H9 (cell line): Measurements from ENCODE around the gene HDAC1. TPM values are rescaled to one million over a fixed set of nuclear protein-coding genes. Genes with fewer than 3 reads are reported as not detected.

Source experiments
- DNase-seq: peaks from one replicate; pipeline ENCODE4 v3.0.0-alpha.2; 2017
- H2AFZ ChIP-seq: one replicate; pipeline ENCODE4 v1.6.1; 2013; ENCODE audit warnings: mild to moderate bottlenecking, low read length, control low read depth, moderate library complexity
- H2AK5ac ChIP-seq: 2 replicates; pipeline ENCODE4 v1.6.1; 2013; ENCODE audit warnings: low read length, control low read depth, mixed read lengths; ENCODE audit not compliant: insufficient read length
- H2BK120ac ChIP-seq: one replicate; pipeline ENCODE4 v1.6.1; 2013; ENCODE audit warnings: low read depth, mild to moderate bottlenecking, low read length, control low read depth, inconsistent platforms; ENCODE audit not compliant: poor library complexity, severe bottlenecking
- H2BK12ac ChIP-seq: 2 replicates; pipeline ENCODE4 v1.6.1; 2013; ENCODE audit warnings: low read length, control low read depth, mixed read lengths, low read depth; ENCODE audit not compliant: insufficient read length
- H2BK15ac ChIP-seq: 2 replicates; pipeline ENCODE4 v1.6.1; 2013; ENCODE audit warnings: low read depth, low read length, control low read depth
- H2BK20ac ChIP-seq: one replicate; pipeline ENCODE4 v1.6.1; 2013; ENCODE audit warnings: low read depth, mild to moderate bottlenecking, low read length, control low read depth, inconsistent platforms; ENCODE audit not compliant: poor library complexity, severe bottlenecking
- H2BK5ac ChIP-seq: 2 replicates; pipeline ENCODE4 v1.6.1; 2013; ENCODE audit warnings: low read length, control low read depth, mixed read lengths; ENCODE audit not compliant: insufficient read length
- H3K14ac ChIP-seq: 2 replicates; pipeline ENCODE4 v1.6.1; 2013; ENCODE audit warnings: low read length, control low read depth; ENCODE audit not compliant: insufficient read depth
- H3K18ac ChIP-seq: 2 replicates; pipeline ENCODE4 v1.6.1; 2013; ENCODE audit warnings: low read depth, mild to moderate bottlenecking, mixed read lengths, low read length, control low read depth; ENCODE audit not compliant: insufficient read length
- H3K23ac ChIP-seq: 2 replicates; pipeline ENCODE4 v1.6.1; 2013; ENCODE audit warnings: low read length, control low read depth, mixed read lengths, low read depth; ENCODE audit not compliant: insufficient read length
- H3K23me2 ChIP-seq: 2 replicates; pipeline ENCODE4 v1.6.1; 2013; ENCODE audit warnings: low read depth, mild to moderate bottlenecking, mixed read lengths, low read length, control low read depth; ENCODE audit not compliant: insufficient read length, poor library complexity, severe bottlenecking
- H3K27ac ChIP-seq: 2 replicates; pipeline ENCODE4 v1.5.1; 2013; ENCODE audit warnings: low read length, control low read depth, mixed read lengths, low read depth; ENCODE audit not compliant: insufficient read length
- H3K27me3 ChIP-seq: 2 replicates; pipeline ENCODE4 v1.6.1; 2013; ENCODE audit warnings: low read length, control low read depth, inconsistent platforms; ENCODE audit not compliant: insufficient read depth
- H3K4ac ChIP-seq: 2 replicates; pipeline ENCODE4 v1.6.1; 2013; ENCODE audit warnings: low read depth, mild to moderate bottlenecking, control low read depth, inconsistent platforms, low read length, moderate library complexity
- H3K4me1 ChIP-seq: 2 replicates; pipeline ENCODE4 v1.6.1; 2013; ENCODE audit warnings: low read length, control low read depth, inconsistent platforms; ENCODE audit not compliant: insufficient read depth
- H3K4me2 ChIP-seq: 2 replicates; pipeline ENCODE4 v1.6.1; 2013; ENCODE audit warnings: low read length, control low read depth, mixed read lengths; ENCODE audit not compliant: insufficient read length, insufficient read depth
- H3K56ac ChIP-seq: 2 replicates; pipeline ENCODE4 v1.6.1; 2013; ENCODE audit warnings: low read depth, mild to moderate bottlenecking, mixed read lengths, low read length, control low read depth; ENCODE audit not compliant: insufficient read length
- H3K79me1 ChIP-seq: 2 replicates; pipeline ENCODE4 v1.6.1; 2013; ENCODE audit warnings: low read depth, mild to moderate bottlenecking, moderate library complexity, low read length, control low read depth, inconsistent platforms; ENCODE audit not compliant: insufficient read depth, poor library complexity, severe bottlenecking
- H3K79me2 ChIP-seq: 2 replicates; pipeline ENCODE4 v1.6.1; 2013; ENCODE audit warnings: low read length, control low read depth, inconsistent platforms; ENCODE audit not compliant: insufficient read depth
- H3K9ac ChIP-seq: 2 replicates; pipeline ENCODE4 v1.6.1; 2013; ENCODE audit warnings: low read length, control low read depth, mixed read lengths; ENCODE audit not compliant: insufficient read length; ENCODE audit errors: extremely low read depth
- H3K9me3 ChIP-seq: one replicate; pipeline ENCODE4 v1.6.1; 2013; ENCODE audit warnings: low read depth, low read length, inconsistent platforms; ENCODE audit not compliant: control insufficient read depth
- H3T11ph ChIP-seq: one replicate; pipeline ENCODE4 v1.6.1; 2013; ENCODE audit warnings: mild to moderate bottlenecking, low read length, control low read depth, inconsistent platforms
- H4K20me1 ChIP-seq: one replicate; pipeline ENCODE4 v1.6.1; 2013; ENCODE audit not compliant: control insufficient read depth, insufficient read length, insufficient read depth
- H4K5ac ChIP-seq: 2 replicates; pipeline ENCODE4 v1.6.1; 2013; ENCODE audit warnings: low read depth, mild to moderate bottlenecking, mixed read lengths, low read length, control low read depth; ENCODE audit not compliant: insufficient read length
- H4K8ac ChIP-seq: replicated peaks from 2 replicates; pipeline ENCODE4 v1.6.1; 2013; ENCODE audit warnings: low read length, control low read depth, mixed read lengths, low read depth; ENCODE audit not compliant: insufficient read length
- H4K91ac ChIP-seq: 2 replicates; pipeline ENCODE4 v1.6.1; 2013; ENCODE audit warnings: low read depth, mild to moderate bottlenecking, moderate library complexity, mixed read lengths, low read length, control low read depth; ENCODE audit not compliant: insufficient read length
- H3K27ac Mint-ChIP-seq, 3 experiments: 2 replicates in 2 of 3; 3 replicates in 1 of 3; pipeline ENCODE4 v1.8.0; 2020 to 2021; ENCODE audit warnings: mixed read lengths in 3 of 3, mild to moderate bottlenecking in 1 of 3, moderate library complexity in 1 of 3
- H3K27me3 Mint-ChIP-seq: 2 replicates; pipeline ENCODE4 v1.8.0; 2021; ENCODE audit warnings: low read depth, mild to moderate bottlenecking, moderate library complexity, mixed read lengths
- H3K36me3 Mint-ChIP-seq, 3 experiments: 2 replicates in 2 of 3; 3 replicates in 1 of 3; pipeline ENCODE4 v1.8.0; 2020 to 2021; ENCODE audit warnings: low read depth in 3 of 3, mixed read lengths in 3 of 3; ENCODE audit not compliant: insufficient read depth in 1 of 3
- H3K4me1 Mint-ChIP-seq, 2 experiments: 2 replicates each; pipeline ENCODE4 v1.8.0; 2020; ENCODE audit warnings: mixed read lengths in 2 of 2
- H3K4me3 Mint-ChIP-seq, 2 experiments: 2 replicates in 1 of 2; 3 replicates in 1 of 2; pipeline ENCODE4 v1.8.0; 2020 to 2021; ENCODE audit warnings: mild to moderate bottlenecking in 2 of 2, mixed read lengths in 2 of 2, moderate library complexity in 1 of 2
- H3K9me3 Mint-ChIP-seq, 2 experiments: 2 replicates in 1 of 2; 3 replicates in 1 of 2; pipeline ENCODE4 v1.8.0; 2020; ENCODE audit warnings: mild to moderate bottlenecking in 2 of 2, mixed read lengths in 2 of 2, moderate library complexity in 1 of 2
- CTCF ChIP-seq: fragments of 200-600 bp; sonication (generic); conservative IDR thresholded peaks from 3 replicates; pipeline ENCODE4 v1.8.0; 2021; ENCODE audit warnings: antibody characterized with exemption, mild to moderate bottlenecking
- WGBS: extraction: QIAGEN DNeasy Blood & Tissue Kit; methylation state at CpG from one replicate; pipeline ENCODE4 v1.1.7; 2013; ENCODE audit warnings: missing lambda C conversion rate, low lambda C conversion rate, mixed read lengths; ENCODE audit not compliant: insufficient read length; ENCODE audit errors: extremely low coverage; 5-methylcytosine and 5-hydroxymethylcytosine counted together
- total RNA-seq: library from RNA; stranded (reverse); gene quantifications from 2 replicates; pipeline ENCODE4 v1.2.1, GENCODE V29; 2021

The HDAC1 gene
- total RNA-seq, 1 experiment from 2014 or later: 162 TPM

- Histone ChIP-seq H2BK15ac (no peak overlapping the region), H3K4me2 (no peak overlapping the region)
- H3K36me3 Mint-ChIP-seq: peaks cover 3 to 11% (median 4%) of the 10 kb centered on the region in 3 experiments; a peak in 5 of 7 replicates
Measured at GRCh38 chr1:32285658-32286057, 6.2 kb upstream of the HDAC1 start.

More at GRCh38 chr1:32285658-32286057, 6.2 kb upstream of the HDAC1 start:
- no peak overlapping the region for H2AFZ ChIP-seq
- H2BK120ac ChIP-seq: no peak overlapping the region
- no peak overlapping the region for H2BK5ac ChIP-seq
- no peak overlapping the region for H3K27ac ChIP-seq
- Mint-ChIP-seq H3K4me1 (peaks cover 3% of the 10 kb centered on the region in 2 experiments), H3K27me3 (no peaks in the 10 kb centered on the region), H3K27ac (no peak overlapping the region), H3K9me3 (no peaks in the 10 kb centered on the region; a peak in 1 of 5 replicates), H3K4me3 (no peak overlapping the region)
- no peaks in the 10 kb centered on the region for H4K20me1 ChIP-seq
- H3K14ac ChIP-seq: no peak overlapping the region
- H3K9ac ChIP-seq: no peak overlapping the region
- no peaks in the 10 kb centered on the region for H3K23me2 ChIP-seq
- WGBS: no CpG with 5 or more reads among the region's 3 CpGs
- H3K56ac ChIP-seq: no peak overlapping the region
- H2BK12ac ChIP-seq: no peak overlapping the region
- H4K5ac ChIP-seq: no peak overlapping the region
- no peaks in the 10 kb centered on the region for H3K27me3 ChIP-seq
- no peak overlapping the region for H3K23ac ChIP-seq
- no peak for TF ChIP-seq CTCF
- no peak overlapping the region for H3T11ph ChIP-seq
- H3K4me1 ChIP-seq: no peaks in the 10 kb centered on the region
- H4K91ac ChIP-seq: no peak overlapping the region
- no peak overlapping the region for H3K4ac ChIP-seq
- no peak for DNase-seq
- H2BK20ac ChIP-seq: no peak overlapping the region
- no peaks in the 10 kb centered on the region for H3K79me2 ChIP-seq
- no peaks in the 10 kb centered on the region for H3K79me1 ChIP-seq
- no peak overlapping the region for H4K8ac ChIP-seq
- no peak overlapping the region for H3K18ac ChIP-seq
- H2AK5ac ChIP-seq: no peak overlapping the region
- H3K9me3 ChIP-seq: no peaks in the 10 kb centered on the region
